GM21825 (cell line): Measurements from ENCODE around the gene HFM1.
"Not testable (repeated sequence)": the region's sequence is repeated elsewhere in the genome, so short reads cannot be mapped to it uniquely, and the experiment has no call there.

Experiments used
- ATAC-seq: cut with Tn5 transposase; IDR thresholded peaks from one replicate; pipeline ENCODE4 v1.9.1; 2021; ENCODE audit warnings: mild to moderate bottlenecking, moderate library complexity; ENCODE audit not compliant: unreplicated experiment

The HFM1 gene

GRCh38 chr1:91381844-91382243 is 22.8 kb downstream of the HFM1 start:
- no peak for ATAC-seq

DNA sequence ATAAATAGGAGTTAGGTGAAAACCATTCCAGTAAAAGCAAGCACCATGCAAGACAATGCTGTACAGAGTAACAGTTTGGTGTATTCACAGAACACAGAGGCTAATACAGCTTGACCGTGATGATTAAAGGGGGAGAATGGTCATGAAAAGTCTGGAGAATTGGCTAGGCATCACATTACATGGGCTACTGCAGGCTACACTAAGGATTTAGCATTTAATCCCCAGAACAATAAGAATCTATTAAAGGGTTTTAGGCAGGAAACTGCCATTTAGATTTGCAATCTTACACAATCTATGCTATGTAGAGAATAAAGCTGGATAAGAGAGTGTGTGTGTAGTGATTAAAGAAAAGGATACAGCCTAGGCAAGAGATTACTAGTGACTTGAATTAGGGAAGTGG is 30.6 kb downstream of the HFM1 start:
- ATAC-seq: no peak

- ATAC-seq: not testable (repeated sequence)
Observed at GRCh38 chr1:91372230-91372629, 32.4 kb downstream of the HFM1 start.

GRCh38 chr1:91349524-91349923 is 55.1 kb downstream of the HFM1 start:
- ATAC-seq: no peak

- no peak for ATAC-seq
Observed at GRCh38 chr1:91346824-91347223, 57.8 kb downstream of the HFM1 start.

- ATAC-seq: no peak
Observed at GRCh38 chr1:91345395-91346005, 59.1 kb downstream of the HFM1 start.

GRCh38 chr1:91338501-91338900 is 66.1 kb downstream of the HFM1 start:
- no peak for ATAC-seq

GRCh38 chr1:91335603-91336002 is 69.0 kb downstream of the HFM1 start:
- no peak for ATAC-seq

DNA sequence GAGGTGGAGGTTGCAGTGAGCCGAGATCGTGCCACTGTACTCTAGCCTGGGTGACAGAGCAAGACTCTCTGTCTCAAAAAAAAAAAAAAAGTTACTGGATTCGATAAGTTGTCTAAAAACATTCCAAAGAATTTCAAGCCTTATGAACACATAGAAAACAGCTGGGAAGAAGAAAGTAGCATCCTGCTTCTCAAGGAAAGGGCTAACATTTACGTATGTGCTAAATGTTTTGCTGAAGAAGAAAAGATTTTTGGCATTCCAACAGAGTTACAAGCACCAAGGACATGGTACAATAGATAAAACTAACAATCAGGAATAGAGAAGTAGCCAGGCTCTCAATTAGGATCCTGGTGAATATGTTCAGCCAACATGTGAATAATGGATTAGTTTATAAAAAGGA is 69.8 kb downstream of the HFM1 start:
- no peak for ATAC-seq

- ATAC-seq: no peak
Observed at GRCh38 chr1:91325456-91325855, 79.2 kb downstream of the HFM1 start.

DNA sequence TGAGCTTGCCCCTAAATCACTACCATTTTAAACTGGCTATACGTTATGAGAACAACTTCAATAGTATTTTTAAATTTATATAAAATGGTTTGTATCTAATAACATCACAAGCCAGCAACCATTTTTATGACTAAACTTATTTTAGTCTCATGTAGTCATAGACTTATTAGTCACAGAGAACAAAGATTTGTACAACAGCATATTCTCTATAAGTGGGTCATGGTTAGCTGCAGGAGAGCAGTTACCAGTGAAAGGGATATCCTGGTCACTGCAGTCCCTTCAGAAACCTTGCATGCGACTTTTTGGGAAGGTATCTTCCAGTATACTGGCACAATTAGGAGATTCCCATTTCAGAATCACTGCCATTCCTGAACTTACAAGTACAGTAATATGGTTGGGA is 90.0 kb downstream of the HFM1 start:
- no peak for ATAC-seq

- no peak for ATAC-seq
Observed at GRCh38 chr1:91311672-91312071, 93.0 kb downstream of the HFM1 start.

DNA sequence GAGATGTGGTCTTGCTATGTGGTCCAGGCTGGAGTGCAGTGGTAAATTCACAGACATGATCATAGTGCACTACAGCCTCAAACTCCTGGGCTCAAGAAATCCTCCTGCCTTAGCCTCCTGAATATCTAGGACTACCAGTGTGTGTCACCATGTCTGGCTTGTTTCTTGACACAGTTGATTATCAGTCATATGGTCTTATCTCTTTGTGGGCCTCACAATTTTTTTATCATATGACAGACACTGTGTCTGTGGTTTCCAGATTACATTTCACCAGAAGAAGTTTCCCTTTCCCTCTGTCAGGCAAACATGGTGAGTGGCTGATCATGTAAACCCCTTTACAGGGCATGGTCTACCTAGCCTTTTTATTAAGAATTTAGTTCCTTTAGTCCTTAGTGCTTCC is 96.1 kb downstream of the HFM1 start:
- ATAC-seq: no peak

DNA sequence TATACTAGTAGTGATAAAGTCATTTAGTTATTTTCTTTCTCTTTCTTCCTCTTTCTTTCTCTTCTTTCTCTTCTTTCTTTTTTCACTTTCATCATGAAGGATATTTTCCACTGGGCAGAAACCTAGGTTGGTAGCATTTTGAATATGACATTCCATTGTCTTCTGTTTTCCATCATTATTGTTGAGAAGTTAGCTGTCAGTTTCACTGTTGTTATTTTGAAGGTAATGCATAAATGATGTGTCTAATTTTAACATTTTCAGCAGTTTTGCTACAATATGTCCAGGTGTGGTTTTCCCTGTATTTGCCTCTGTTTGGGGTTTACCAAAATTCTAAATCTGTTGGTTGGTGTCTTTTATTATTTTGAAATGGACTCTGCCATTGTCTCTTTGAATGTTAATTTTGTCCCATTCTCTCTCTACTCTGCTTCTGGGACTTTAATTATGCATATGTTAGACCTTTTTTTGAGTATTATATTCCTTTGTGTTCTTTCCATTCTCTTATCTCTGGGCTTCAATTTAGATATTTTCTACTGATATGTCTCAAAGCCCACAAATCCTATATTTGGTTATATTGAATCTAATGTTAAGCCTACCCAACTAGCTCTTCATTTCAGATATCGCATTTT is 96.7 kb downstream of the HFM1 start:
- no peak for ATAC-seq

DNA sequence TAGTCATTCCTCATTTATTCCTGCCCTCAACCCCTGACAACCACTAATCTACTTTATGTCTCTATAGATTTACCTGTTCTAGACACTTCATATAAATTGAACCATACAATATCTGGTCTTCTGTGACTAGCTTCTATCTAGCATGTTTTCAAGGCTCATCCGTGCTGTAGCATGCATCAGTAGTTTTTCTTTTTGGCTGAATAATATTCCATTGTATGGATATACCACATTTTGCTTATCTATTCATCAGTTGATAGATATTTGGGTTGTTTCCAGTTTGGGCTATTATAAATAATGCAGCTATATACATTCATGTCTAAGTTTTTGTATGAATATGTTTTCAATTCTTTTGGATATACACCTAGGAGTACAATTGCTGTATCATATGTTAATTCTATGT is 101.5 kb downstream of the HFM1 start:
- ATAC-seq: no peak

- ATAC-seq: not testable (repeated sequence)
Observed at GRCh38 chr1:91288843-91289553, 115.6 kb downstream of the HFM1 start.

GRCh38 chr1:91286962-91287317 is 117.7 kb downstream of the HFM1 start:
- ATAC-seq: not testable (repeated sequence)

GRCh38 chr1:91286259-91286961 is 118.2 kb downstream of the HFM1 start:
- ATAC-seq: not testable (repeated sequence)

DNA sequence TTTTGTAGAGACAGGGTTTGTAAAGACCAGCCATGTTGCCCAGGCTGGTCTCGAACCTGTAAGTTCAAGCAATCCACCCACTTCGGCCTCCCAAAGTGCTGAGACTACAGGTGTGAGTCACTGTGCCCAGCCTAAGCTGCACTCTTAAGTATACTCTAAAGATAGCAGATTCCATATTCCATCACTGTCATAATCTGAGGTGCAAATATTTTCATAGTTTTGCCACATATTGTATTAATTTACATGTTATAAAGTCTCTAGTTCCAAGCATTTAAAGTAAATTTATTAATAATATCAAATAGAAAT is 121.3 kb downstream of the HFM1 start:
- ATAC-seq: no peak

DNA sequence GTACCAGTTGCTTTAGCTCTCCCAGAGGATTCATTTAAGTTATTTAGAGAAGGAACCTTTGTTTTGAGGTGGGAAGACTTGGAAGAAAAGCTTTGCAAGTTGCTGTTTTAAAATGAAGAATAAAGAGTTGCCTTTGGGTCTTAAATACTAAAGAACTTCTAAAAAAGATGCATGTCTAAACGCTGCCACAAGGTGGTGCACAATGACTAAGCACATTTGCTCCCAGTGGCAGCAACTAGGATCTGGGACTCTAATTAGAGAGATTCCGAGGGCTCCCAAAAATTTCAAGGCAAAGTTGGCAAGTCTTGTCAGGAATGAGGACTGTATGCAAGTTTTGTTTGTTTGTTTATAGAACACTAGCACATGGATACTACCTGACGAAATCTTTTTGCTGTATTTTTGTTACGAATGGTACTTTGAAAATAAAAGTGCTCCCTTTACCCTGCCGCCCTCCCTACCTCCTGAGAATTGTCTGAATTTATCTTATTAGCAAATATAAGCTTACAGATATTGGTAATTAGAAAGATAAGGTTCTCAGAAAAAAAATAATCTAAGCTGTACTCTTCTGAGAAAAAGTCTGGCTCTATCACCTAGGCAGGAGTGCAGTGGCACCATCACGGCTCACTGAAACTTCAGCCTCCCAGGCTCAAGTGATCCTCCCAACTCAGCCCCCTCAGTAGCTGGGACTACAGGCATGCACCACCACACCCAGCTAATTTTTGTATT is 121.8 kb downstream of the HFM1 start:
- ATAC-seq: no peak

DNA sequence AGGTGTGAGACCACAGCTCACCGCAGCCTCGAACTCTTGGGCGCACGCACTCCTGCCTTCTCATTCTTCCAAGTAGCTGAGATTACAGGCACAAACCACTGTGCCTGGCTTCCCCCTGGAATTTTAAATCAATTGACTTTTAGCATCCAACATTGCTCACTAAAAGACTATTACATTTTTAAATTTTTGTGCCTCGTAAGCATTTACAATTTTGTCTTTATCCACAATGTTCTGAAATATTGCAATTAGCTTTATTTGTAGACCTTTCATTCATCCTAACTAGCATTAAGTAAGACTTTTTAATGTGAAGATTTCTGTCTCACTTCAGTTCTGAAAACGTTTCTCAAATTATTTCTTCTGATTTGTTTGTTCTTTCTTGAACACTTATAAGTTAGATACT is 122.9 kb downstream of the HFM1 start:
- ATAC-seq: no peak
